H9 (cell line): ENCODE measurements around the gene SLC35F2. TPM values are rescaled to one million over a fixed set of nuclear protein-coding genes. Genes with fewer than 3 reads are reported as not detected.

ENCODE experiments used
- DNase-seq: peaks from one replicate; pipeline ENCODE4 v3.0.0-alpha.2; 2017
- H2AFZ ChIP-seq: one replicate; pipeline ENCODE4 v1.6.1; 2013; ENCODE audit warnings: mild to moderate bottlenecking, low read length, control low read depth, moderate library complexity
- H2AK5ac ChIP-seq: 2 replicates; pipeline ENCODE4 v1.6.1; 2013; ENCODE audit warnings: low read length, control low read depth, mixed read lengths; ENCODE audit not compliant: insufficient read length
- H2BK120ac ChIP-seq: one replicate; pipeline ENCODE4 v1.6.1; 2013; ENCODE audit warnings: low read depth, mild to moderate bottlenecking, low read length, control low read depth, inconsistent platforms; ENCODE audit not compliant: poor library complexity, severe bottlenecking
- H2BK12ac ChIP-seq: 2 replicates; pipeline ENCODE4 v1.6.1; 2013; ENCODE audit warnings: low read length, control low read depth, mixed read lengths, low read depth; ENCODE audit not compliant: insufficient read length
- H2BK15ac ChIP-seq: 2 replicates; pipeline ENCODE4 v1.6.1; 2013; ENCODE audit warnings: low read depth, low read length, control low read depth
- H2BK20ac ChIP-seq: one replicate; pipeline ENCODE4 v1.6.1; 2013; ENCODE audit warnings: low read depth, mild to moderate bottlenecking, low read length, control low read depth, inconsistent platforms; ENCODE audit not compliant: poor library complexity, severe bottlenecking
- H2BK5ac ChIP-seq: 2 replicates; pipeline ENCODE4 v1.6.1; 2013; ENCODE audit warnings: low read length, control low read depth, mixed read lengths; ENCODE audit not compliant: insufficient read length
- H3K14ac ChIP-seq: 2 replicates; pipeline ENCODE4 v1.6.1; 2013; ENCODE audit warnings: low read length, control low read depth; ENCODE audit not compliant: insufficient read depth
- H3K18ac ChIP-seq: 2 replicates; pipeline ENCODE4 v1.6.1; 2013; ENCODE audit warnings: low read depth, mild to moderate bottlenecking, mixed read lengths, low read length, control low read depth; ENCODE audit not compliant: insufficient read length
- H3K23ac ChIP-seq: 2 replicates; pipeline ENCODE4 v1.6.1; 2013; ENCODE audit warnings: low read length, control low read depth, mixed read lengths, low read depth; ENCODE audit not compliant: insufficient read length
- H3K23me2 ChIP-seq: 2 replicates; pipeline ENCODE4 v1.6.1; 2013; ENCODE audit warnings: low read depth, mild to moderate bottlenecking, mixed read lengths, low read length, control low read depth; ENCODE audit not compliant: insufficient read length, poor library complexity, severe bottlenecking
- H3K27ac ChIP-seq: 2 replicates; pipeline ENCODE4 v1.5.1; 2013; ENCODE audit warnings: low read length, control low read depth, mixed read lengths, low read depth; ENCODE audit not compliant: insufficient read length
- H3K27me3 ChIP-seq: 2 replicates; pipeline ENCODE4 v1.6.1; 2013; ENCODE audit warnings: low read length, control low read depth, inconsistent platforms; ENCODE audit not compliant: insufficient read depth
- H3K4ac ChIP-seq: 2 replicates; pipeline ENCODE4 v1.6.1; 2013; ENCODE audit warnings: low read depth, mild to moderate bottlenecking, control low read depth, inconsistent platforms, low read length, moderate library complexity
- H3K4me1 ChIP-seq: 2 replicates; pipeline ENCODE4 v1.6.1; 2013; ENCODE audit warnings: low read length, control low read depth, inconsistent platforms; ENCODE audit not compliant: insufficient read depth
- H3K4me2 ChIP-seq: 2 replicates; pipeline ENCODE4 v1.6.1; 2013; ENCODE audit warnings: low read length, control low read depth, mixed read lengths; ENCODE audit not compliant: insufficient read length, insufficient read depth
- H3K56ac ChIP-seq: 2 replicates; pipeline ENCODE4 v1.6.1; 2013; ENCODE audit warnings: low read depth, mild to moderate bottlenecking, mixed read lengths, low read length, control low read depth; ENCODE audit not compliant: insufficient read length
- H3K79me1 ChIP-seq: 2 replicates; pipeline ENCODE4 v1.6.1; 2013; ENCODE audit warnings: low read depth, mild to moderate bottlenecking, moderate library complexity, low read length, control low read depth, inconsistent platforms; ENCODE audit not compliant: insufficient read depth, poor library complexity, severe bottlenecking
- H3K79me2 ChIP-seq: 2 replicates; pipeline ENCODE4 v1.6.1; 2013; ENCODE audit warnings: low read length, control low read depth, inconsistent platforms; ENCODE audit not compliant: insufficient read depth
- H3K9ac ChIP-seq: 2 replicates; pipeline ENCODE4 v1.6.1; 2013; ENCODE audit warnings: low read length, control low read depth, mixed read lengths; ENCODE audit not compliant: insufficient read length; ENCODE audit errors: extremely low read depth
- H3K9me3 ChIP-seq: one replicate; pipeline ENCODE4 v1.6.1; 2013; ENCODE audit warnings: low read depth, low read length, inconsistent platforms; ENCODE audit not compliant: control insufficient read depth
- H3T11ph ChIP-seq: one replicate; pipeline ENCODE4 v1.6.1; 2013; ENCODE audit warnings: mild to moderate bottlenecking, low read length, control low read depth, inconsistent platforms
- H4K20me1 ChIP-seq: one replicate; pipeline ENCODE4 v1.6.1; 2013; ENCODE audit not compliant: control insufficient read depth, insufficient read length, insufficient read depth
- H4K5ac ChIP-seq: 2 replicates; pipeline ENCODE4 v1.6.1; 2013; ENCODE audit warnings: low read depth, mild to moderate bottlenecking, mixed read lengths, low read length, control low read depth; ENCODE audit not compliant: insufficient read length
- H4K8ac ChIP-seq: replicated peaks from 2 replicates; pipeline ENCODE4 v1.6.1; 2013; ENCODE audit warnings: low read length, control low read depth, mixed read lengths, low read depth; ENCODE audit not compliant: insufficient read length
- H4K91ac ChIP-seq: 2 replicates; pipeline ENCODE4 v1.6.1; 2013; ENCODE audit warnings: low read depth, mild to moderate bottlenecking, moderate library complexity, mixed read lengths, low read length, control low read depth; ENCODE audit not compliant: insufficient read length
- H3K27ac Mint-ChIP-seq, 3 experiments: 2 replicates in 2 of 3; 3 replicates in 1 of 3; pipeline ENCODE4 v1.8.0; 2020 to 2021; ENCODE audit warnings: mixed read lengths in 3 of 3, mild to moderate bottlenecking in 1 of 3, moderate library complexity in 1 of 3
- H3K27me3 Mint-ChIP-seq: 2 replicates; pipeline ENCODE4 v1.8.0; 2021; ENCODE audit warnings: low read depth, mild to moderate bottlenecking, moderate library complexity, mixed read lengths
- H3K36me3 Mint-ChIP-seq, 3 experiments: 2 replicates in 2 of 3; 3 replicates in 1 of 3; pipeline ENCODE4 v1.8.0; 2020 to 2021; ENCODE audit warnings: low read depth in 3 of 3, mixed read lengths in 3 of 3; ENCODE audit not compliant: insufficient read depth in 1 of 3
- H3K4me1 Mint-ChIP-seq, 2 experiments: 2 replicates each; pipeline ENCODE4 v1.8.0; 2020; ENCODE audit warnings: mixed read lengths in 2 of 2
- H3K4me3 Mint-ChIP-seq, 2 experiments: 2 replicates in 1 of 2; 3 replicates in 1 of 2; pipeline ENCODE4 v1.8.0; 2020 to 2021; ENCODE audit warnings: mild to moderate bottlenecking in 2 of 2, mixed read lengths in 2 of 2, moderate library complexity in 1 of 2
- H3K9me3 Mint-ChIP-seq, 2 experiments: 2 replicates in 1 of 2; 3 replicates in 1 of 2; pipeline ENCODE4 v1.8.0; 2020; ENCODE audit warnings: mild to moderate bottlenecking in 2 of 2, mixed read lengths in 2 of 2, moderate library complexity in 1 of 2
- CTCF ChIP-seq: fragments of 200-600 bp; sonication (generic); conservative IDR thresholded peaks from 3 replicates; pipeline ENCODE4 v1.8.0; 2021; ENCODE audit warnings: antibody characterized with exemption, mild to moderate bottlenecking
- WGBS: extraction: QIAGEN DNeasy Blood & Tissue Kit; methylation state at CpG from one replicate; pipeline ENCODE4 v1.1.7; 2013; ENCODE audit warnings: missing lambda C conversion rate, low lambda C conversion rate, mixed read lengths; ENCODE audit not compliant: insufficient read length; ENCODE audit errors: extremely low coverage; 5-methylcytosine and 5-hydroxymethylcytosine counted together
- total RNA-seq: library from RNA; stranded (reverse); gene quantifications from 2 replicates; pipeline ENCODE4 v1.2.1, GENCODE V29; 2021

The SLC35F2 gene
- total RNA-seq, 1 experiment from 2014 or later = 24.0 TPM

GRCh38 chr11:107747622-107748021 is 111.0 kb downstream of the SLC35F2 start:
- Histone ChIP-seq H3K27me3 (no peaks in the 10 kb centered on the region), H2AK5ac (no peak overlapping the region), H3K79me2 (no peaks in the 10 kb centered on the region), H4K5ac (no peak overlapping the region), H4K91ac (no peak overlapping the region), H3K27ac (no peak overlapping the region), H3K18ac (no peak overlapping the region), H2BK15ac (no peak overlapping the region), H2BK12ac (no peak overlapping the region), H2BK5ac (no peak overlapping the region), H3K79me1 (no peaks in the 10 kb centered on the region), H2AFZ (no peak overlapping the region), H3K23me2 (no peaks in the 10 kb centered on the region), H3K4me2 (no peak overlapping the region), H3T11ph (no peak overlapping the region), H3K9ac (no peak overlapping the region), H4K8ac (no peak overlapping the region), H3K23ac (no peak overlapping the region), H3K14ac (no peak overlapping the region), H3K4ac (no peak overlapping the region), H3K9me3 (no peaks in the 10 kb centered on the region), H3K56ac (no peak overlapping the region), H2BK120ac (no peak overlapping the region), H2BK20ac (no peak overlapping the region), H4K20me1 (no peaks in the 10 kb centered on the region), H3K4me1 (no peaks in the 10 kb centered on the region)
- Mint-ChIP-seq H3K9me3 (no peaks in the 10 kb centered on the region), H3K27ac (no peak overlapping the region), H3K4me1 (peaks cover 2 to 4% of the 10 kb centered on the region in 2 experiments; a peak in 3 of 4 replicates), H3K36me3 (no peaks in the 10 kb centered on the region), H3K27me3 (no peaks in the 10 kb centered on the region; the same call in 1 of the 2 replicates), H3K4me3 (no peak overlapping the region)
- no peak for DNase-seq
- TF ChIP-seq CTCF = no peak
- WGBS = no CpG with 5 or more reads among the region's 2 CpGs
